NOMO-1 (cell line): ENCODE results near the gene FAU.
A peak's percentile ranks its signal among the peaks of the same experiment; 100 is the strongest.
"Not testable (repeated sequence)": the region's sequence is repeated elsewhere in the genome, so short reads cannot be mapped to it uniquely, and the experiment has no call there.

Source experiments
- DNase-seq, 2 experiments: peaks; one replicate each; lab custom pipeline; 2025; ENCODE audit not compliant: unreplicated experiment in 2 of 2; lab: John Stamatoyannopoulos, UW

FAU gene

DNA sequence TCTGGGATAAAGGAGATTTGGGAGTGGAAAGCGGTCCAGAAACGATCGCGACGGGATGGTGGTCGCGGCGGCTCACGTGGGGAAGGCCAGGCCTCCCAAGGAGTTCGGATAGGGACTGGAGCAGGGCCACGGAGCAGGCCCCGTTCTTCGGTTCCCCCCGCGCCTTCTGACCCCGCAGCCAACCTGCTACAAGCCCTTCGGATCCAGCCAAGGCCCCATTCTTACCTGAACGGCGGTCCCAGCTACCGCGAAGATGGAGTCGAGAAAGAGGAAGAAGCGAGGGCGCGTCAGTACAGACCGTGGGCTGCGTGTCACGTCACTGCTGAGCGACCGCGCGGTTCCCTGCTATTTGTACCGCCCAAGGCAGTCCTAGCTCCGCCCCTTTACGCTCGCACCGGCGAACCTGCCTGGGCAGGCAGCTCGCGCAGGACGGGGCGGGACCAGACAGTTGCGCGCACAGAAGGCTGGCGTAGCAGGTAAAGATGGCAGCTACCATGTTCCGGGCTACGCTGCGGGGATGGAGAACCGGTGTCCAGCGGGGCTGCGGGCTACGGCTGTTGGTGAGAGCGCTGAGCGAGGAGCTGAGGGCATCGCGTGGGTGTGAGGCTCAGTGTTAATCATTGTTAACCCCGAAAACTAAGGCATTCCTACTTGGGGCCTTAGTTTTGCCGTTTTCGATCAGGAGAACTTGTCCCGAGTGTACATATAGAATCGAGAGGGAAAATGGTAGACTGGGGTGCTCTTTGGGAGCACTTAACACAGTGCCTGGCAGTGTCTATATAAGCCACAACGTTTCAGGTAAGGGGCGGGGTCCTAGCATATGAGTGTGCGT, at the start of gene FAU, which contains the start of gene MRPL49:
TSS of gene FAU (minus strand) at position 270 of the 832 bp plus-strand sequence. CDS start 321 bp downstream, outside the sequence.
TSS of gene MRPL49 (plus strand) at position 457 of the 832 bp plus-strand sequence. CDS start at position 483, 26 bp downstream.
- DNase-seq = peak; percentile 98

- no peak for DNase-seq
These were observed 48.2 kb upstream of the FAU start, which contains the start of gene SPDYC for GRCh38 chr11:65170058-65170534. Gene SPDYC (plus strand): TSS chr11:65170233. CDS start chr11:65171358, 1,125 bp downstream.

DNA sequence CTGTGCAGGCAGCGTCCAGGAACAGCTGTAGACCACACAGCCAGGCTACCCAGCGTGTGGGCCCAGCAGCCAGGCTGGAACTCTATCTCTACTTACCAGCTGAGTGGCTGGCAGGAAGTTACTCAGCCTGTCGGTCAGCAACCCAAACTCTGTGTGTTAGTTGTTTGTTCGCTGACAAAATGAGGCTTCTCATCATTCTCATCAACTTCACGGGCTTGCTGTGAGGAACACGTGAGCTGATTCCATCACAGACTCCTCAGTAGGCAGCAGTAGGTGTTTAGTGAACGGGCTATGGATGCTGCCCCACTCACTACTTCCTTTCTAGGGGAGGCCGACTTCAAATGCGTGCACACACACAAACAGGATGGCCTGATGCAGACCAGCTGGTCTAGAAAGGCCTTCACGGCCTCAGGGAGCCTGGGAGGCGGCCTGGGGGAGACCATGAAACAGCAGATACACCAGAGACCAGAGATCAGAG, 47.3 kb upstream of the FAU start:
- DNase-seq = no peak

- DNase-seq = no peak
These were observed 45.7 kb upstream of the FAU start for GRCh38 chr11:65167656-65168055.

- no peak for DNase-seq
These were observed 45.0 kb upstream of the FAU start for GRCh38 chr11:65166893-65167292.

GRCh38 chr11:65165410-65166317, 43.7 kb upstream of the FAU start:
- DNase-seq = no peak

DNA sequence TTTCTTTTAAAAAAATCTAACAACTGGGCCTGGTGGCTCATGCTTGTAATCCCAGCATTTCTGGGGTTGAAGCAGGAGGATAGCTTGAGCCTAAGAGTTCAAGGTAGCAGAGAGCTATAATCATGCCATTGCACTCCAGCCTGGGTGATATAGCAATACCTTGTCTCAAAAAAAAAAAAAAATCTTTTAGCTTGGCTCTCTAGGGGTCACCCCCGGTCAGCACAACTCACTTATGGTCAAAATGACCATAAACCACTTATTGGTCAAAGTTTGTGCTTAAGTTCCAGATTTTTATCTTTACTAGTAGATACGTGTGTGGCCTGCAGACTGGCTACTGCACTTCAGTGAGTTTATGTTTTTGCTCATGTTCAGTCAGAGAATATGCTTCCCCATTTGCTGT, 41.8 kb upstream of the FAU start:
- DNase-seq = no peak

DNA sequence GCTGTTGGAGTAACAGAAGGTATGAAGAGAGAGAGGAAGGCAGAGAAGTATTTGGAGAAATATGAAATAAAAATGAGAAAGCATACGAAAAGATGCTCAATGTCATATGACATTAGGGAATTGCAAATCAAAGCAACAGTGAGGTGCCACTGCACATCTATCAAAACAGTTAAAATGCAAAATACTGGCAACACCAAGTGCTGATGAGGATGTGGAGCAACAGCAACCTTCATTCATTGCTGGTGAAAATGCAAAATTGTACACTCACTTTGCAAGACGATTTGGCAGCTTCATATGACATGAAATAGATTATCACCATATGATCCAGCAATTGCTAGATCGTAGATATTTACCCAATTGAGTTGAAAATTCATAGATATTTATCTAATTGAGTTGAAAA, 38.7 kb upstream of the FAU start:
- no peak for DNase-seq

- DNase-seq = no peak
These were observed 37.1 kb upstream of the FAU start for GRCh38 chr11:65159012-65159411.

- DNase-seq = no peak
These were observed 35.4 kb upstream of the FAU start for GRCh38 chr11:65157336-65157735.

- DNase-seq = no peak
These were observed 35.0 kb upstream of the FAU start for GRCh38 chr11:65156926-65157325.

GRCh38 chr11:65156256-65156655, 34.3 kb upstream of the FAU start:
- peak in 1 of 2 experiments; percentile 11 for DNase-seq

DNA sequence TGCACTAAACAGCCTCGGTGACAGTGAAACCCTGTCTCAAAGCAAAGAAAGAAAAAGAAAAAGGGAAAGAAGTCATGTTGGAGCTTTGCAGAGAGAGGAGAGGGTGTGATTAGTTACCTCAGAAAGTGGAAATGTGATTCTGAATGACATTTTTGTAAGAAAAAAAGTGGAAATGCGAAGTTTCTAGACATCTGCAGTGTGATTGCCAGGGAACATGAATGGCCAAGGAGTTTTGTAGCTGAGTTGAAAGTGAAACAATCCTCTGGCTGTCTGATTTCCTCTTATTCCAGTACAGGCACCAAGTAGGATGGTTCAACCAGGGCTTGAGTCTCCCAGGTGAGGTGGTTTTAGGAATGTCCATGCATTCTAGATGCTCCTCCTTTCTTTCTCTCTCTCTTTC, 30.2 kb upstream of the FAU start:
- DNase-seq = peak in 1 of 2 experiments; percentile 52

- DNase-seq = peak in 1 of 2 experiments; percentile 47
These were observed 29.5 kb upstream of the FAU start for GRCh38 chr11:65151331-65151899.

GRCh38 chr11:65150509-65151299, 28.8 kb upstream of the FAU start:
- peak; percentile 74 to 84 for DNase-seq

DNA sequence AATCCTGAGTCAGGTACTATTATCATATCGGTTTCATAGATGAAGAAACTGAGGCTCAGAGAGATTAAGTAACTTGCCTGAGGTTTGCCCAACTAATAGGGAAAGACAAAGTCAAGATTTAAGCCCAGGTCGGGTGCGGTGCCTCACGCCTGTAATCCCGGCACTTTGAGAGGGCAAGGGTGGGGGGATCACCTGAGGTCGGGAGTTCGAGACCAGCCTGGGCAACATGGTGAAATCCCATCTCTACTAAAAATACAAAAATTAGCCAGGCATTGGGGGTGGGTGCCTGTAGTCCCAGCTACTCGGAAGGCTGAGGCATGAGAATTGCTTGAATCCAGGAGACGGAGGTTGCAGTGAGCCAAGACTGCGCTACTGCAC, 28.2 kb upstream of the FAU start:
- not testable (repeated sequence) for DNase-seq

- no peak for DNase-seq
These were observed 26.7 kb upstream of the FAU start for GRCh38 chr11:65148657-65149056.

DNA sequence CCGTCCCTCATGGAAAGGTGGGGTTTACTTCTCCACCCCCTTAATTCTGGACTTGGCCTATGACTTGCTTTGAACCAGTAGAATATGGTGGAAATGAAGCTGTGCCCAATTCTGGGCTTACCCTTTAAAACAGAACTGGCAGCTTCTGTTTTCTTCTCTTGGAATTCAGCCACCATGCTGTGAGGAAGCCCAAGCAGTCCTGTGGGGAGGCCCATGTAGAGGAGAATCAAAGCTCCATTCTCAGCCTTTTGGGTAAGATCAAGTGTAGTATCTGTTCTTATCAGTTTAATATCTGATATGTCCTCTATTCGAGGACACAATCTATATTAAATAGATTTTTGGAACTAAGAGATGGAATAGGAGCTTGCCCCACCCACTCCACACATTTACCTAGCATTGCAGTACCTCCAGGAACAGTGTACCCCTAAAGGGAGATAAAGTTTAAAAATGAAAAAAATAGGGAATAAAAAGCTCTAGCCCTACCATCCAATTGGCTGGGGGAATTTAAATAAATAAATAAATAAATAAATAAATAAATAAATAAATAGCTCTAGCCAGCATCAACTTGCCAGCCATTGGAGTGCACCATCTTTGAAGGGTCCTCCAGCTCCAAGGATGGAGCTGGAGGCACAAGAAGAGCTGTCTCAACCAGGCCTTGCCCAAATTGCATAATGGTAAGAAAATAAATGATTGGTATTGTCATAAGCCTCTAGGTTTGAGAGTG, 25.6 kb upstream of the FAU start:
- DNase-seq = no peak

GRCh38 chr11:65141896-65142494, 20.1 kb upstream of the FAU start:
- no peak for DNase-seq
